HEK293 (cell line): ENCODE data around the gene CCNY.
A peak's percentile ranks its signal among the peaks of the same experiment; 100 is the strongest.

ENCODE experiments used
- GFI1B ChIP-seq: fragments of 450-650 bp; formaldehyde crosslinking; IDR thresholded peaks from 2 replicates; pipeline ENCODE4 v1.5.1; 2016; ENCODE audit warnings: missing biosample characterization, missing genetic modification characterization
- HOXC10 ChIP-seq: sonication (generic); formaldehyde crosslinking; IDR thresholded peaks from 2 replicates; pipeline ENCODE4 v1.8.1; 2023; ENCODE audit warnings: mild to moderate bottlenecking, missing genetic modification reagents
- KLF7 ChIP-seq: fragments of 450-650 bp; formaldehyde crosslinking; IDR thresholded peaks from 2 replicates; pipeline ENCODE4 v1.5.1; 2016; ENCODE audit warnings: missing biosample characterization, missing genetic modification characterization, borderline replicate concordance
- PRDM1 ChIP-seq: fragments of 450-650 bp; formaldehyde crosslinking; IDR thresholded peaks from 2 replicates; pipeline ENCODE4; 2016; ENCODE audit warnings: missing biosample characterization, missing genetic modification characterization
- SCRT1 ChIP-seq: fragments of 450-650 bp; formaldehyde crosslinking; IDR thresholded peaks from 2 replicates; pipeline ENCODE4 v1.5.1; 2016; ENCODE audit warnings: missing biosample characterization, missing genetic modification characterization, borderline replicate concordance
- SP7 ChIP-seq: fragments of 450-650 bp; formaldehyde crosslinking; IDR thresholded peaks from 2 replicates; pipeline ENCODE4 v1.5.1; 2016; ENCODE audit warnings: missing biosample characterization, missing genetic modification characterization
- TRIM28 ChIP-seq: IDR thresholded peaks from 2 replicates; pipeline ENCODE4 v1.6.1; 2011; ENCODE audit warnings: low read length, control low read depth, borderline replicate concordance
- ZBTB20 ChIP-seq: fragments of 450-650 bp; formaldehyde crosslinking; IDR thresholded peaks from 2 replicates; pipeline ENCODE4 v1.5.1; 2016; ENCODE audit warnings: missing biosample characterization, missing genetic modification characterization
- ZBTB44 ChIP-seq: fragments of 450-650 bp; IDR thresholded peaks from 2 replicates; pipeline ENCODE4 v1.5.1; 2018; ENCODE audit warnings: missing biosample characterization, mild to moderate bottlenecking, missing genetic modification characterization
- ZBTB6 ChIP-seq: fragments of 450-650 bp; formaldehyde crosslinking; IDR thresholded peaks from 2 replicates; pipeline ENCODE4 v1.5.1; 2017; ENCODE audit warnings: missing biosample characterization, missing genetic modification characterization
- ZFP37 ChIP-seq: fragments of 450-650 bp; formaldehyde crosslinking; IDR thresholded peaks from 2 replicates; pipeline ENCODE4 v1.5.1; 2016; ENCODE audit warnings: missing biosample characterization, missing genetic modification characterization
- ZIC2 ChIP-seq: fragments of 450-650 bp; formaldehyde crosslinking; IDR thresholded peaks from 2 replicates; pipeline ENCODE4 v1.5.1; 2016; ENCODE audit warnings: missing biosample characterization, missing genetic modification characterization
- ZNF10 ChIP-seq: fragments of 450-650 bp; formaldehyde crosslinking; IDR thresholded peaks from 2 replicates; pipeline ENCODE4 v1.5.1; 2017; ENCODE audit warnings: missing biosample characterization, missing genetic modification characterization
- ZNF138 ChIP-seq: fragments of 450-650 bp; formaldehyde crosslinking; IDR thresholded peaks from 2 replicates; pipeline ENCODE4 v1.5.1; 2016; ENCODE audit warnings: missing biosample characterization, missing genetic modification characterization, borderline replicate concordance
- ZNF26 ChIP-seq: fragments of 450-650 bp; formaldehyde crosslinking; IDR thresholded peaks from 2 replicates; pipeline ENCODE4 v1.5.1; 2016; ENCODE audit warnings: missing biosample characterization, missing genetic modification characterization
- ZNF37A ChIP-seq: fragments of 450-650 bp; IDR thresholded peaks from 2 replicates; pipeline ENCODE4 v1.5.1; 2018; ENCODE audit warnings: missing biosample characterization, missing genetic modification characterization
- ZNF660 ChIP-seq: fragments of 450-650 bp; IDR thresholded peaks from 2 replicates; pipeline ENCODE4 v1.5.1; 2018; ENCODE audit warnings: missing biosample characterization, mild to moderate bottlenecking, missing genetic modification characterization
- TF ChIP-seq, protein P1 (sequence below): fragments of 450-650 bp; formaldehyde crosslinking; IDR thresholded peaks from 2 replicates; pipeline ENCODE4 v1.5.1; 2016; ENCODE audit warnings: missing biosample characterization, missing genetic modification characterization
- TF ChIP-seq, protein P2 (sequence below): fragments of 450-650 bp; formaldehyde crosslinking; IDR thresholded peaks from 2 replicates; pipeline ENCODE4 v1.5.1; 2016; ENCODE audit warnings: missing biosample characterization, missing genetic modification characterization, low read depth
- TF ChIP-seq, protein P3 (sequence below): fragments of 450-650 bp; formaldehyde crosslinking; IDR thresholded peaks from 2 replicates; pipeline ENCODE4 v1.5.1; 2016; ENCODE audit warnings: missing biosample characterization, missing genetic modification characterization
- TF ChIP-seq, protein P4 (sequence below): fragments of 450-650 bp; formaldehyde crosslinking; IDR thresholded peaks from 2 replicates; pipeline ENCODE4 v1.5.1; 2016; ENCODE audit warnings: missing biosample characterization, missing genetic modification characterization, borderline replicate concordance

Gene CCNY

GRCh38 chr10:35448687-35449662 lies 112.7 kb downstream of the CCNY start (continued):
- TF ChIP-seq, protein P1, sequence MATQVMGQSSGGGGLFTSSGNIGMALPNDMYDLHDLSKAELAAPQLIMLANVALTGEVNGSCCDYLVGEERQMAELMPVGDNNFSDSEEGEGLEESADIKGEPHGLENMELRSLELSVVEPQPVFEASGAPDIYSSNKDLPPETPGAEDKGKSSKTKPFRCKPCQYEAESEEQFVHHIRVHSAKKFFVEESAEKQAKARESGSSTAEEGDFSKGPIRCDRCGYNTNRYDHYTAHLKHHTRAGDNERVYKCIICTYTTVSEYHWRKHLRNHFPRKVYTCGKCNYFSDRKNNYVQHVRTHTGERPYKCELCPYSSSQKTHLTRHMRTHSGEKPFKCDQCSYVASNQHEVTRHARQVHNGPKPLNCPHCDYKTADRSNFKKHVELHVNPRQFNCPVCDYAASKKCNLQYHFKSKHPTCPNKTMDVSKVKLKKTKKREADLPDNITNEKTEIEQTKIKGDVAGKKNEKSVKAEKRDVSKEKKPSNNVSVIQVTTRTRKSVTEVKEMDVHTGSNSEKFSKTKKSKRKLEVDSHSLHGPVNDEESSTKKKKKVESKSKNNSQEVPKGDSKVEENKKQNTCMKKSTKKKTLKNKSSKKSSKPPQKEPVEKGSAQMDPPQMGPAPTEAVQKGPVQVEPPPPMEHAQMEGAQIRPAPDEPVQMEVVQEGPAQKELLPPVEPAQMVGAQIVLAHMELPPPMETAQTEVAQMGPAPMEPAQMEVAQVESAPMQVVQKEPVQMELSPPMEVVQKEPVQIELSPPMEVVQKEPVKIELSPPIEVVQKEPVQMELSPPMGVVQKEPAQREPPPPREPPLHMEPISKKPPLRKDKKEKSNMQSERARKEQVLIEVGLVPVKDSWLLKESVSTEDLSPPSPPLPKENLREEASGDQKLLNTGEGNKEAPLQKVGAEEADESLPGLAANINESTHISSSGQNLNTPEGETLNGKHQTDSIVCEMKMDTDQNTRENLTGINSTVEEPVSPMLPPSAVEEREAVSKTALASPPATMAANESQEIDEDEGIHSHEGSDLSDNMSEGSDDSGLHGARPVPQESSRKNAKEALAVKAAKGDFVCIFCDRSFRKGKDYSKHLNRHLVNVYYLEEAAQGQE (tag by site-specific recombination): no peak
- TF ChIP-seq PRDM1 (tag by site-specific recombination) (no peak), SCRT1 (tag by site-specific recombination) (peak; percentile 99), ZNF10 (tag by site-specific recombination) (no peak), ZFP37 (tag by site-specific recombination) (no peak), ZNF138 (tag by site-specific recombination) (no peak), KLF7 (tag by site-specific recombination) (no peak), ZBTB20 (no peak), ZBTB6 (tag by site-specific recombination) (peak; percentile 35; the same call in 1 of the 2 replicates), ZIC2 (tag by site-specific recombination) (peak; percentile 47; the same call in 1 of the 2 replicates), GFI1B (tag by site-specific recombination) (no peak), ZNF660 (no peak), HOXC10 (CRISPR knock-in tag) (no peak), ZNF26 (no peak), SP7 (tag by site-specific recombination) (peak; percentile 78), ZNF37A (no peak), ZBTB44 (no peak), TRIM28 (no peak)
- TF ChIP-seq, protein P2, sequence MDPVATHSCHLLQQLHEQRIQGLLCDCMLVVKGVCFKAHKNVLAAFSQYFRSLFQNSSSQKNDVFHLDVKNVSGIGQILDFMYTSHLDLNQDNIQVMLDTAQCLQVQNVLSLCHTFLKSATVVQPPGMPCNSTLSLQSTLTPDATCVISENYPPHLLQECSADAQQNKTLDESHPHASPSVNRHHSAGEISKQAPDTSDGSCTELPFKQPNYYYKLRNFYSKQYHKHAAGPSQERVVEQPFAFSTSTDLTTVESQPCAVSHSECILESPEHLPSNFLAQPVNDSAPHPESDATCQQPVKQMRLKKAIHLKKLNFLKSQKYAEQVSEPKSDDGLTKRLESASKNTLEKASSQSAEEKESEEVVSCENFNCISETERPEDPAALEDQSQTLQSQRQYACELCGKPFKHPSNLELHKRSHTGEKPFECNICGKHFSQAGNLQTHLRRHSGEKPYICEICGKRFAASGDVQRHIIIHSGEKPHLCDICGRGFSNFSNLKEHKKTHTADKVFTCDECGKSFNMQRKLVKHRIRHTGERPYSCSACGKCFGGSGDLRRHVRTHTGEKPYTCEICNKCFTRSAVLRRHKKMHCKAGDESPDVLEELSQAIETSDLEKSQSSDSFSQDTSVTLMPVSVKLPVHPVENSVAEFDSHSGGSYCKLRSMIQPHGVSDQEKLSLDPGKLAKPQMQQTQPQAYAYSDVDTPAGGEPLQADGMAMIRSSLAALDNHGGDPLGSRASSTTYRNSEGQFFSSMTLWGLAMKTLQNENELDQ (tag by site-specific recombination): no peak
- TF ChIP-seq, protein P3, sequence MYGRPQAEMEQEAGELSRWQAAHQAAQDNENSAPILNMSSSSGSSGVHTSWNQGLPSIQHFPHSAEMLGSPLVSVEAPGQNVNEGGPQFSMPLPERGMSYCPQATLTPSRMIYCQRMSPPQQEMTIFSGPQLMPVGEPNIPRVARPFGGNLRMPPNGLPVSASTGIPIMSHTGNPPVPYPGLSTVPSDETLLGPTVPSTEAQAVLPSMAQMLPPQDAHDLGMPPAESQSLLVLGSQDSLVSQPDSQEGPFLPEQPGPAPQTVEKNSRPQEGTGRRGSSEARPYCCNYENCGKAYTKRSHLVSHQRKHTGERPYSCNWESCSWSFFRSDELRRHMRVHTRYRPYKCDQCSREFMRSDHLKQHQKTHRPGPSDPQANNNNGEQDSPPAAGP (tag by site-specific recombination): peak; percentile 12; the same call in 1 of the 2 replicates
- TF ChIP-seq, protein P4, sequence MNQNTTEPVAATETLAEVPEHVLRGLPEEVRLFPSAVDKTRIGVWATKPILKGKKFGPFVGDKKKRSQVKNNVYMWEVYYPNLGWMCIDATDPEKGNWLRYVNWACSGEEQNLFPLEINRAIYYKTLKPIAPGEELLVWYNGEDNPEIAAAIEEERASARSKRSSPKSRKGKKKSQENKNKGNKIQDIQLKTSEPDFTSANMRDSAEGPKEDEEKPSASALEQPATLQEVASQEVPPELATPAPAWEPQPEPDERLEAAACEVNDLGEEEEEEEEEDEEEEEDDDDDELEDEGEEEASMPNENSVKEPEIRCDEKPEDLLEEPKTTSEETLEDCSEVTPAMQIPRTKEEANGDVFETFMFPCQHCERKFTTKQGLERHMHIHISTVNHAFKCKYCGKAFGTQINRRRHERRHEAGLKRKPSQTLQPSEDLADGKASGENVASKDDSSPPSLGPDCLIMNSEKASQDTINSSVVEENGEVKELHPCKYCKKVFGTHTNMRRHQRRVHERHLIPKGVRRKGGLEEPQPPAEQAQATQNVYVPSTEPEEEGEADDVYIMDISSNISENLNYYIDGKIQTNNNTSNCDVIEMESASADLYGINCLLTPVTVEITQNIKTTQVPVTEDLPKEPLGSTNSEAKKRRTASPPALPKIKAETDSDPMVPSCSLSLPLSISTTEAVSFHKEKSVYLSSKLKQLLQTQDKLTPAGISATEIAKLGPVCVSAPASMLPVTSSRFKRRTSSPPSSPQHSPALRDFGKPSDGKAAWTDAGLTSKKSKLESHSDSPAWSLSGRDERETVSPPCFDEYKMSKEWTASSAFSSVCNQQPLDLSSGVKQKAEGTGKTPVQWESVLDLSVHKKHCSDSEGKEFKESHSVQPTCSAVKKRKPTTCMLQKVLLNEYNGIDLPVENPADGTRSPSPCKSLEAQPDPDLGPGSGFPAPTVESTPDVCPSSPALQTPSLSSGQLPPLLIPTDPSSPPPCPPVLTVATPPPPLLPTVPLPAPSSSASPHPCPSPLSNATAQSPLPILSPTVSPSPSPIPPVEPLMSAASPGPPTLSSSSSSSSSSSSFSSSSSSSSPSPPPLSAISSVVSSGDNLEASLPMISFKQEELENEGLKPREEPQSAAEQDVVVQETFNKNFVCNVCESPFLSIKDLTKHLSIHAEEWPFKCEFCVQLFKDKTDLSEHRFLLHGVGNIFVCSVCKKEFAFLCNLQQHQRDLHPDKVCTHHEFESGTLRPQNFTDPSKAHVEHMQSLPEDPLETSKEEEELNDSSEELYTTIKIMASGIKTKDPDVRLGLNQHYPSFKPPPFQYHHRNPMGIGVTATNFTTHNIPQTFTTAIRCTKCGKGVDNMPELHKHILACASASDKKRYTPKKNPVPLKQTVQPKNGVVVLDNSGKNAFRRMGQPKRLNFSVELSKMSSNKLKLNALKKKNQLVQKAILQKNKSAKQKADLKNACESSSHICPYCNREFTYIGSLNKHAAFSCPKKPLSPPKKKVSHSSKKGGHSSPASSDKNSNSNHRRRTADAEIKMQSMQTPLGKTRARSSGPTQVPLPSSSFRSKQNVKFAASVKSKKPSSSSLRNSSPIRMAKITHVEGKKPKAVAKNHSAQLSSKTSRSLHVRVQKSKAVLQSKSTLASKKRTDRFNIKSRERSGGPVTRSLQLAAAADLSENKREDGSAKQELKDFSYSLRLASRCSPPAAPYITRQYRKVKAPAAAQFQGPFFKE (tag by site-specific recombination): no peak
